Lower lobe of right lung (tissue), 2 donors: ENCODE data around the gene LIX1. TPM values are rescaled to one million over a fixed set of nuclear protein-coding genes. Genes with fewer than 3 reads are reported as not detected.

ENCODE experiments used
- ATAC-seq, 2 donors: fragments of 200-7000 bp; cut with Tn5 transposase; one replicate each; pipeline ENCODE4 v1.9.1; 2020 to 2022; ENCODE audit warnings: mild to moderate bottlenecking in 2 of 2, moderate library complexity in 2 of 2
- DNase-seq: peaks from one replicate; pipeline ENCODE4 v3.0.0-alpha.2; 2020
- H3K27ac ChIP-seq: fragments of 200-600 bp; one replicate; pipeline ENCODE4 v1.8.0; 2022
- H3K27me3 ChIP-seq: fragments of 200-600 bp; one replicate; pipeline ENCODE4 v1.8.0; 2022; ENCODE audit warnings: low read depth
- H3K36me3 ChIP-seq: fragments of 200-600 bp; one replicate; pipeline ENCODE4 v1.8.0; 2022; ENCODE audit warnings: mild to moderate bottlenecking
- H3K4me1 ChIP-seq: fragments of 200-600 bp; one replicate; pipeline ENCODE4 v1.8.0; 2022
- H3K4me3 ChIP-seq: fragments of 200-600 bp; one replicate; pipeline ENCODE4 v1.8.0; 2022; ENCODE audit warnings: mild to moderate bottlenecking
- H3K9me3 ChIP-seq: fragments of 200-600 bp; one replicate; pipeline ENCODE4 v1.8.0; 2022
- intact Hi-C: fragments of 100-400 bp; cut with DNase I; formaldehyde crosslinking; loops from one replicate; pipeline ENCODE4 v1.11.0; 2022
- total RNA-seq: library from RNA; stranded (reverse); fragmentation: NEBNext Ultra II Directional; extraction: Animal tissue kit (Norgen Biotek cat#: 25700); gene quantifications from one replicate; pipeline ENCODE4 v1.2.1, GENCODE V29; 2021
- TF ChIP-seq, protein P1 (sequence below): fragments of 200-600 bp; IDR thresholded peaks from one replicate; pipeline ENCODE4 v1.8.0; 2022; ENCODE audit warnings: antibody characterized with exemption, mild to moderate bottlenecking
- donor health status: DM: no; HTN: yes; CAD: no; lungs with severe emphysema.

Gene LIX1
- total RNA-seq, 1 donor from 2014 or later: not detected

DNA sequence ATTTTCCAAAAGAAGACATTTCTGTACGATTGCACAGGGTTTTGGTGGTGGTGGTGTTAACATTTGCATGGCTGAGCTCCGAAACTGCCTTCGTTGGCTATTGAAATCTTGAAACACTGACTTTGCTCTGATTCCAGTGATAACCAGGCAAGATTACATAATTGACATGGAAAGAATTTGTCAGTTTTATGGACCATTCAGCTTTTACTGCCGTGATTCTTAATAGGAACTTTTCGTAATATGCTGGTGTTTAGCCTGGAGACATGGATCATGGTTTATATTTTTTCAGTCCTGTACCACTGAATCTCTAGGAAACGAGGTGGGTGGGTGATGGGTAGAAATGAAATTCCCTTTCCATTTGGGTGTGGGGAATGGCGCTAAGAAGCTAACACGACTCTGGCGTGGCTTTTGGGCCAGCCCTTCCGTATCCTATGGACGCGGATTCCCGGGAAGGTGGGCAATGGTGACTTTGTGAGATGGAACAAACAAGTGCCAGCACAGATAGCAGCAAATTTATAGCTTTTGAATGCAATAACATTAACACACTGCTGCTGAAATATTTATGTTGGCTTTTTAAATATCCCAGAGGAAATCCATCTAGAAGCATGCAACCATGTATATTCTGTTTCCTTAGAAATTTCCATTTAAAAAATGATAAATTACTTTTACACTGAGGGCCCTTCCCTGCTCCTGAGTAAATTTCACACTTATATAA, 36.8 kb downstream of the LIX1 start:
- Histone ChIP-seq H3K27ac (no peak overlapping the region), H3K9me3 (no peaks in the 10 kb centered on the region), H3K4me3 (no peak overlapping the region), H3K36me3 (no peaks in the 10 kb centered on the region), H3K4me1 (no peaks in the 10 kb centered on the region), H3K27me3 (no peaks in the 10 kb centered on the region)
- ATAC-seq: no peak
- no peak for DNase-seq
- intact Hi-C loops: no loop called here
- TF ChIP-seq, protein P1, sequence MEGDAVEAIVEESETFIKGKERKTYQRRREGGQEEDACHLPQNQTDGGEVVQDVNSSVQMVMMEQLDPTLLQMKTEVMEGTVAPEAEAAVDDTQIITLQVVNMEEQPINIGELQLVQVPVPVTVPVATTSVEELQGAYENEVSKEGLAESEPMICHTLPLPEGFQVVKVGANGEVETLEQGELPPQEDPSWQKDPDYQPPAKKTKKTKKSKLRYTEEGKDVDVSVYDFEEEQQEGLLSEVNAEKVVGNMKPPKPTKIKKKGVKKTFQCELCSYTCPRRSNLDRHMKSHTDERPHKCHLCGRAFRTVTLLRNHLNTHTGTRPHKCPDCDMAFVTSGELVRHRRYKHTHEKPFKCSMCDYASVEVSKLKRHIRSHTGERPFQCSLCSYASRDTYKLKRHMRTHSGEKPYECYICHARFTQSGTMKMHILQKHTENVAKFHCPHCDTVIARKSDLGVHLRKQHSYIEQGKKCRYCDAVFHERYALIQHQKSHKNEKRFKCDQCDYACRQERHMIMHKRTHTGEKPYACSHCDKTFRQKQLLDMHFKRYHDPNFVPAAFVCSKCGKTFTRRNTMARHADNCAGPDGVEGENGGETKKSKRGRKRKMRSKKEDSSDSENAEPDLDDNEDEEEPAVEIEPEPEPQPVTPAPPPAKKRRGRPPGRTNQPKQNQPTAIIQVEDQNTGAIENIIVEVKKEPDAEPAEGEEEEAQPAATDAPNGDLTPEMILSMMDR: no peak

DNA sequence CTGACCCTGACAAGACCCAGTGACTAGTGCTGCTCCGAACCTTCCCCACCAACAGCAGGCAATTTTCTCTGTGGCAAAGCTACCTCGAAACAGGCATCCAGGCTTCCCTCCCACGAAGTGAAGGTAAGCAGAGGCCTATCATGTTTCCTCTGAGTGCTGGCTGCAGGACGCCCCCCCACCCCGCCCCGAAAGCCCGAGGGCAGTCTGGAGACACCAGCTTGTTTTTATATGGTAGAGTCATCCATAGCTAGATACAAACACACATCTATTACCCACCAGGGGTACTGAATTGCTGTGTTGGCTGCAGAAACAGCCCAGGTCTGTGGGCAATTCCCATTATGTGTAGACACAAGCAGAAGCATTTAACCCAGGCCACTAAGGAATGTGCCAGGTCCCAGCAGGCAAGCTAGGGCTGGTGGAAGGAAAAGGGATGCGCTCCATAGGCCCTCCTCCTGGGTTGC, 40.4 kb downstream of the LIX1 start:
- intact Hi-C loops: no loop called here

DNA sequence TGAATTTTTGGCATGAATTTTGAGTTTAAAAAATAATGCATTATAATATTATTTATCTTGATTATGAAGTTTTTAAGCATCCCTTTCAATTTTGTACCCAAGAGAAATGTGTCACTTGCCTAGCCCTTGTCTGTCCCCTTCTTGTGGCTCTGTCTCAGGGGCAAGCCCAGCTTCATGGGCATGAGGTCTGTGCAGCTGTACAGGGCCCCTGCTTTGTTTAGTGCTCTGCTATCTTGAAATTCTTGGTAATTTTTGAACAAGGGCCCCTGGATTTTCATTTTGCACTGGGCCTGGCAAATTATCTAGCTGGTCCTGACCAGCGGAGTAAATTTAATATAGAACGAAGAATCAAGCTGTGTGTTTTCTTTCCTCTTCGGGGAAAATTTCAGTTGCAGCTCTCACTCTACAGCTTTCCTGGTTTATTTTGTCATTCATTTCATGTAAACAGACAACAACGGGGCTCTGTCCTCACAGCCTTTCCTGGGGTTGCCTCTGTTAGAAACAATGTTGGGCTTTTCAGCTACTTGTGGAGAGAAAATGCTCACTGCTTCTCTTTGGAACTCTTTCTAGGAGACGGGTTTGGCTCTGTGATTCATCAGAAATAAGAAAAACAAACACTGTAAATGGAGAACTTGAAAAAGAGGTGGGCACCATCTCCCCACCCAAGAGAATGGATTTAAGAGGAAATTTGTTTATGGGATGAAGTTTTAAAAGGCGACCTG, 41.1 kb downstream of the LIX1 start:
- Histone ChIP-seq H3K9me3 (no peaks in the 10 kb centered on the region), H3K4me3 (no peak overlapping the region), H3K36me3 (no peaks in the 10 kb centered on the region), H3K4me1 (no peaks in the 10 kb centered on the region), H3K27ac (no peak overlapping the region), H3K27me3 (no peaks in the 10 kb centered on the region)
- TF ChIP-seq, protein P1: no peak
- intact Hi-C loops: no loop called here
- DNase-seq (no peak), ATAC-seq (no peak)

More for the DNA sequence above, 40.4 kb downstream of the LIX1 start:
- ATAC-seq: no peak
- Histone ChIP-seq H3K27me3 (no peaks in the 10 kb centered on the region), H3K36me3 (no peaks in the 10 kb centered on the region), H3K9me3 (no peaks in the 10 kb centered on the region), H3K27ac (no peak overlapping the region), H3K4me1 (no peaks in the 10 kb centered on the region), H3K4me3 (no peak overlapping the region)
- DNase-seq: no peak
- TF ChIP-seq, protein P1: no peak

DNA sequence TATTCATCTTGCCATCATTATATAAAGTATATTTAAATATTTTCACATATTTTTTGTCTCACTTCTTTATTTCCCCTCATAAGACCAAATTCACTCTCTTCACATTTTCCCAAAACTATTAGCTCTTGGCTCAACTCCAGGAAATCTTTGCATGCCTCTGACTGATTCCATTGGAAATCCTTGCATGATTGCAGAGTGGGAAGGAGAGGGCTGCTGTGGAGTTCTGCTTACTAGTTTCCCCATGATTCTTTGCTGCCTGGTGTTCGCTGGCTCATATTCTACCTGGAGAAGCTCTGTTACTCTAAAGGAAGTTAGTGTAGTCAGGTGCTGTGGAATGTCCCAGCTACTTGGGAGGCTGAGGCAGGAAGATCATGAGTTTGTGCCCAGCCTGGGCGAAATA, 41.9 kb downstream of the LIX1 start:
- no peaks in the 10 kb centered on the region for H3K4me1 ChIP-seq
- TF ChIP-seq, protein P1: no peak
- ATAC-seq (no peak), DNase-seq (no peak)
- H3K9me3 ChIP-seq: no peaks in the 10 kb centered on the region
- no peak overlapping the region for H3K4me3 ChIP-seq
- intact Hi-C loops: no loop called here
- no peak overlapping the region for H3K27ac ChIP-seq
- H3K27me3 ChIP-seq: no peaks in the 10 kb centered on the region
- no peaks in the 10 kb centered on the region for H3K36me3 ChIP-seq

DNA sequence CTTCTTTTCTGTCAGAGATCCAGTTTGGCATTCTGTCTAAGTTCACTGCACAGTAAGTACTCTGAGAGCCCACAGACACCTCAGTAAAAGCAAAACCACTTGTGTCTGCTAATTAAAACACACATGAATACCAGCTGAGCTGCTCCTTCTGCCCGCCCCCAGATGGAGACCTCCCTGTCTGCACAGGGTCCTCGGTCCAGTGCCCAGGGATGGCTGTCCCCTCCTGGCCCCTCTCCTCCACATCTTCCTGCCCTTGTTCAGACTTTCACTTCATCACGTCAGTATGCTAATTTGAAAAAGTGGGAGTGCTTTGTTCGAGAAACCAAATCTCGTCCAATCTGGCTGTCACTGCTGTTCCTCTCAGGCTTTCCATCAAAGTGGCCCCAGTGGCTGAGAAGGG, 43.5 kb downstream of the LIX1 start:
- no peak overlapping the region for H3K4me3 ChIP-seq
- intact Hi-C loops: no loop called here

More for the DNA sequence above, 43.5 kb downstream of the LIX1 start:
- no peak for ATAC-seq
- TF ChIP-seq, protein P1: no peak
- Histone ChIP-seq H3K9me3 (no peaks in the 10 kb centered on the region), H3K27me3 (no peaks in the 10 kb centered on the region), H3K27ac (no peak overlapping the region), H3K4me1 (no peaks in the 10 kb centered on the region), H3K36me3 (no peaks in the 10 kb centered on the region)
- DNase-seq: no peak
